Measurements from ENCODE around the gene CCM2.

Gene CCM2

GRCh38 chr7:45084901-45085618, 85.1 kb downstream of the CCM2 start:
- DNase-seq: no peak

- no peak for DNase-seq
Measured at GRCh38 chr7:45085619-45086200, 85.7 kb downstream of the CCM2 start.

DNA sequence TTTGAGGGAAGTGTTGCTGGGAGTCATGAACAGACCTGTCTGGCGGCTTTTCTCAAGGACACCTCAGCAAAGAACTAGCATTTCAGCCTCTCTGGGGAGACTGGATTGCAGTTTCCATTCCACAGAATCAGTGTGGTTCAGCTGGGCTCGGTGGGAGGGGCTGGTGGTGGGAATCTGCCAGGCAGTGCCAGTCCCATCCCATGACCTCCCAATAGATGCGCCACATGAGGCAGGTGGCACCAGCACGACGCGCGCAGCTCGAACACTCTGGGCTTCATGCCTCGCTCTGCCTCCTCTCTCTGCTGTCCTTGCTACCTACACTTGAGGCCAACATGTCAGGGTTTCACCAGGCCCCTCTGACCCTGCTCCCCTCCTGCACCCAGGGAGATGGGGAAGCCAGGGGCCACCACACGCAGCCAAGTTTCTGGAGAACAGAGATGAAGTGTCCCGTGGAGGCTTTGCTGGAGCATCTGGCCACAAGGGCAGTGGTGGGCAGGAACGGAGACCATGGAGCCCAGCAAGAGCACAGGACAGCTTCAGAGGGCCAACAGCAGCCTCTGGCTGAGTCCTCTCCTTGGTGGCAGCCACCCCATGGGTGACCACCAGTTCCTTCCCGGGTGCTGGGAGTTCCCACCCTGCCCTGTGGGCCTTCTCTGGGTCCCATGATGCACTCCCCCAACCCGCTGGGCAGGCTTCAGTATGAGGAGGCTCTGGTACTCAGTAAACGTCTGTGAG, 86.5 kb downstream of the CCM2 start:
- DNase-seq: no peak

DNA sequence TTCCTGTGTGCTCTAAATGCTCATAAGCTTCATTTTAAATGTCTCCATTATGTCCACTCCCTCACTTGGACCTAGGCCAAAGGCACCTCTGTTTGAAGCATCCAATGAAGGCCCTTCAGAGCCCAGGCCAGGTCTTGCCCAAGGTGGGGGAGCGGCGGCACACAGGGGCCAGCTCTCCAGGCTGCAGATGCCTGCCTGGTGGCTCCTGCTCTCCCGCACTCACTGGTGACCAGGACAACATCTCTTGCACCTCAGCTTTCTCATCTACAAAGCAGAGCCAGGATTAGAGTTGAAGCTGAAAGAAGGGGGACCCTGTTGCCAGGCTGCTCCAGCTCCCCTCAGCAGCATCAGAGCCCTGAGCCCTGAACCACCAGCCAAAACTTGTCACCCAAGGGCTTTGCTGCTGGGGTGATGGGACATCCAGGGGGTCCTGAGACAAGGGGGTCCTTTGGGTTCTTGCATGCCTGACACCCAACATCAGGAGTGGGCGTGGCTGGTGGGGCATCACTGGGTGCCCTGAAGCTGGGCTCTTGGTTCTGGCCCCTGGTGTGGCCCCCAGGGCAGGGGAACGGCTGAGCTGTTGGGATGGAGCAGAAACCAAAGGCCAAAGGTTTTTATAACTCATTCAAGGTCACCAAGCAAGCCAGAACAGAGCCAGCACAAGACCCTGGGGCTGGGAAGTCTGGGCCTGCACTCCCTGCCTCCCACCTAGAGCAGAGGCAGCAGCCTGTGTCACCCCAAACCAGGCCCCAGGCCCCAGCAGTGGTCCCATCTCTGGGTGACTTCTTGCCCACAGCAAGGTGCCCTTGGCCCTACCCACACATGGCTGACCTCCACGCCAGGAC, 87.5 kb downstream of the CCM2 start:
- no peak for DNase-seq

DNA sequence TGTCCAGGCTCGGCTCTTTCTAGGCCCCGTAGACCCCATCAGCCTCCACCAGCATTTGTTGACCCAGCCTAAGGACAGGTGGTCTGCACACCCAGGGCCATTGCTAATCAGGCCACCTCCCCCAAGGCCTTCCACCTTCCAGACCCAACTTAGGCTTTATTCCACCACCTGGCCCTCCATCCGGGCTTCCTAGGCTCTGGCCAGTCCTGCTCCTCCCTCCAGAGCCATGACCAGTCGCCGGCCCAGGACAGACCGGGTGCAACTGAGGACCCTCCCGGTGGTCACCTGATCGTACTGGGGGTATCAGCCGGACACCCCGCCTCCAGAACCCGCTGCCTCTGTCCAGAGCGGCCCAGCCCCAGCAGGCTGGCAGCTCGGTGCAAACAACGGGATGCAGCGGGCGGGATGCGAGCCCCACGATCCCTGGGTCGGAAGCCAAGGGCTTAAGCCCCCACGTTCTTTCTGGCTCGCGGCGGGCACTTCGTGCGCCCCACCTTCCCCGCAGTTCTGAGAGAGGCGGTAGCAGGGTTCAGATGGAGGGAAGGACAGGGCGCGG, 88.2 kb downstream of the CCM2 start:
- no peak for DNase-seq

DNA sequence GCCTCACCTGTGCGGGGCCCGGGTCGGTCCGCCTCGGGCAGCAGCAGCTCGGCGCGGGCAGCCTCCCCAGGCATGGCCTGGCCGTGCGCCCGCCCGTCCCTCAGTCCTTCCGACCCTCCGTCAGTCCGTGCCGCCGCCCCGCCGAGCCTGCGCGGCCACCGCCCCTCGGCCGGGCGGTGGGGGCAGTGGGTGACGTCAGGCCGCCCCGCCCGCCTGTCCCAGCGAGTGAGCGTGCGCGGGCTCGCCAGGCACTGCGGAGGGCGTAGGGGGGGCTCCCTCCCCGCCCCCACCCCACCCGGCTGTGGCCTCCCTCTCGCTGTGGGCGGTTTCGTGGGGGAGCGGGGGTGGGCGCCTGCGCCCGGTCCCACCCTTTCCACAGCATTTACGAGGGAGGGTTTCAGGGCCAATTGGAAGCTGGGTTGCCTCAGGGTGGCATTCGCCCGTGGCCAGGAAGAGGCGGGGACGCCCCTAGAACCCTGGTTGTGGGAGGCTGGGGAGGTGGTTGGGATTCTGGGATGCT, 88.9 kb downstream of the CCM2 start, which contains the start of gene NACAD:
Gene NACAD, minus strand, starts transcription at position 149 of the 520 bp plus-strand sequence. Its CDS starts 75 bp downstream, at position 74.
- DNase-seq: no peak

- DNase-seq: no peak
Measured at GRCh38 chr7:45089341-45089891, 89.4 kb downstream of the CCM2 start.

DNA sequence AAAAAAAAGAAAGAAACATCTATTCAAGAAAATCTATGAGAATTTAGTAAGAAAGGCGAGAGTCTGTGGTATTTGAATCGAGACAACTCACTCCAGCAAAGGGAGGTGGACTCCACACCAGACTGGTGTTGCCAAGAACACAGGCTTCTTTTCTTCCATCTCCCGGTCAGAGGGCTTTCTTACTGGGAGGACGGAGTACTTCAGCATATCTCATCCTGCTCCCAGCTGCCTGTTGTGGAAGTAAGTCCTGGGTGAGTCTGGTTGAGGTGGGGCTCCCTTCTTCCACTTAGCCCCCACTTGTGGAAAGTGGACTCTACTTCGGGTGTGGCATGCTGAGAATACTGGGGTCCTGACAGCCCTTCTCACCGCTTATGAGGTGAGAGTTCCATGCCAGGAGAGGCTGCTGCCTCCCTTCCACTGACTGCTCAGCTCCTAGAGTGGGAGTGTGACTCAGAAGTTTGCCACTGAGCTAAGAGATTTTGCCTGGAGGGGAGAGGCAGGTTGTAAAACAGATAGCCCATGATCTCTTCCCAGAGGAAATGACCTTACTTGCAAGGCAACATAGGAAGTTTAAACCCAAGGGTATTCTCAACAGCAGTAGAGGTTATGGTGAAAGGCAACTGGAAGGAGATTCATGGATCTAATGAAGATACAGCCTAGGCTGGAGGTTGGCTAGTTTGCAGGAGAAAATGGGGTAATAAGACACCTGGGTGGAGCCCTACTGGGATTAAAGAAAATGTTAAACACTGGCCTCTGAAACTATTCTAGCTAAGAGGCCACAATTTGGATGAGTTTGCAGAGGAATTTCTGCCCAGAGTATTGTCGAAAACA, 92.3 kb downstream of the CCM2 start:
- DNase-seq: no peak

DNA sequence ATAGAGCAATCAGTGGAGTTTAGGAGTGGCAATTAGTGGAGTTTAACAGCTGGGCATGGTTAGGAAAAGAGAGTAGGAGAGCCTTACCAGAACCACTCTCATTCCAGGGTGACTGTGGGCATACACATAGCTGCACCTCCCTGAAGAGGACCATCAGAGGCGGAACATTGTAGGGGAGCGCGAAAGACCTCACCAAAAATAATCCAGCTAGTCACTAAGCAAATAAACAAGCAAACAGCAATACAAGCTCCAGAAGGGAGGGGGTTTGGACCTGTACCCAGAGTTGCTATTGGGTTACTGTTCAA, 92.9 kb downstream of the CCM2 start:
- no peak for DNase-seq

DNA sequence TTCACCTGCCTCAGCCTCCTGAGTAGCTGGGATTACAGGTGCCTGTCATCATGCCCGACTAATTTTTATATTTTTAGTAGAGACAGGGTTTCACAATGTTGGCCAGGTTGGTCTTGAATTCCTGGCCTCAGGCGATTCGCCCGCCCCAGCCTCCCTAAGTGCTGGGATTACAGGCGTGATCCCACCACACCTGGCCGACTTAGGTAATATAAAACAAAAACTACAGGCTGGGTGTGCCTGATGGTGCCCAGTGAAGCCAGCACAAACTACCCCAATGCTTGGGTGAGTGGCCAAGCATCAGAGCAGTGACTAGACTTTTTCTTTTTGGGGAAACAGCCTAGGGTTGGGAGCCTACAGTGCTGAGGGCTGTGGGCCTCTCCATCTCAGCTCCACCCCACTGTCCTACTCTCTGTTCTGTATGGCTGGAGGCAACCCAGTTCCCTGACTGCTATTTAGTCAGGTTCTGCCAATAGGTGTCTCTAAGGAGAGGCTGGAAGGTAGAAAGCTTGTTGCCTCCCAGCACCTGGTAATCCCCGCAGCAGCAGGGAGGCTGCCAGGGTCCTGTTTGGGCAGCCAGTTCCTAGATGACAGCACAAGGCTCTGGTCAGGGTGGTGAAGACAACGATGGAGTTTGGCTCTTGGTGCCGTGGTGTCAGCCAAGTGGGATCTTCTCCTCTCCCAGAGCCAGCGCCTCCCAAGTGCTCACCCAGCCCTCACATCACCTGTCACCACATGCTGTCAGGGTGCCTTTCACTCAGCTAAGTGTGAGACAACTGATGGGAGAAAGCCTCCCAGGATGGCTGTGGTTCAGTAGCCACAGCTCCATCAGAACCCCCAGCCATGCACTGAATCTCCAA, 99.2 kb downstream of the CCM2 start:
- no peak for DNase-seq

- DNase-seq: no peak
Measured at GRCh38 chr7:45099891-45100760, 100.1 kb downstream of the CCM2 start.

DNA sequence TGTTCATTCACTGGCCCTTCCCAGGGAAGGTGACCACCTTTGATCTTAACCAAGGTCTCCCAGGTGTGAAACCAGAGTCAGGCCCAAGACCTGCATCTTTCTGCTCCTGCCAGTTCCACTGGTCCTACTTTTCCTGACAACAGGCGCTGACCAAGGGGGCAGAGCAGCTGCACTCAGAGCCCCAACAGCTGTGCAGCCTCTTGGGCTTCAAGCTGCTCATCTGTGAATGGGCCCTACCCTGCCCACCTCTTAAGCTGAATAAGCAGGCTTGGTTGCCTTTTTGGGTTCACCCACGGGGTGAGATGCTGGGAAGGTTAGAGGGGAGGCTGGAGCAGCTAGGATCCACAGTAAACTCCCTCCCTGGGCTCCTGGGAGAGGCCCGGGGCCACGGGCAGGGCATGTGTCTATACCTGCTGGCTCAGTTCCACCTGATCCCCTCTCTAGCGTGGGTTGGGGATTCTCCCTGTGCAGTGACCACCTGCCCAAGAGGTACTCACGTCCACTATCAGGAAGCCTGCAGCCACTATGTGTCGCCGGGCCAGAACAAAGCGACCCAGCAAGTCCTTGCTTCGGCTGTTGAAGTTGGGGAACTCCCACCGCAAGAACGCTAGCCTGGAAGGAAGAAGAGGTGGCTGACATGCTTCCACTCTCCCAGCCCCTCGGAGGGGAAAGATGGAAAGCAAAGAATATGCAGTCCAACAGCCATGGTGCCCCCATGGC, 100.9 kb downstream of the CCM2 start:
- no peak for DNase-seq

DNA sequence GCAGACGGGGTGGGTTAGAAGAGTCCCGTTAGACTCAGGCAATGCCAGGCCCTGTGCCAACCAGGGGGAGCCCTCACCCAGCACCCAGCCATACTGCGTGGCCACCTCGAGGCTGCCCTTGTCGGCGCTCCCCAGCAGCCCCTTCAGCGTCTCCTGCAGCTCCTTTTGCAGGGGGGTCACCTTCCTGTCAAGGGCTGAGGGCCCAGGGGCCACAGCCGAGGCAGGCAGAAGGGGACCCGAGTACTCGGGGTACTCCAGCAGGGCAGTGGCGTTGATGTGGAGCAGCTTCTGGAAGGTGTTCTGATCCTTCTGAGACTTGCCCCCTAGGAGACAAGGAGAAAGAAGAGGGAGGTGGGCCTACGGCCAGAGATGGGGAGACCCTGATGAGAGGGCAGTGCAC, 101.7 kb downstream of the CCM2 start:
- DNase-seq: no peak

DNA sequence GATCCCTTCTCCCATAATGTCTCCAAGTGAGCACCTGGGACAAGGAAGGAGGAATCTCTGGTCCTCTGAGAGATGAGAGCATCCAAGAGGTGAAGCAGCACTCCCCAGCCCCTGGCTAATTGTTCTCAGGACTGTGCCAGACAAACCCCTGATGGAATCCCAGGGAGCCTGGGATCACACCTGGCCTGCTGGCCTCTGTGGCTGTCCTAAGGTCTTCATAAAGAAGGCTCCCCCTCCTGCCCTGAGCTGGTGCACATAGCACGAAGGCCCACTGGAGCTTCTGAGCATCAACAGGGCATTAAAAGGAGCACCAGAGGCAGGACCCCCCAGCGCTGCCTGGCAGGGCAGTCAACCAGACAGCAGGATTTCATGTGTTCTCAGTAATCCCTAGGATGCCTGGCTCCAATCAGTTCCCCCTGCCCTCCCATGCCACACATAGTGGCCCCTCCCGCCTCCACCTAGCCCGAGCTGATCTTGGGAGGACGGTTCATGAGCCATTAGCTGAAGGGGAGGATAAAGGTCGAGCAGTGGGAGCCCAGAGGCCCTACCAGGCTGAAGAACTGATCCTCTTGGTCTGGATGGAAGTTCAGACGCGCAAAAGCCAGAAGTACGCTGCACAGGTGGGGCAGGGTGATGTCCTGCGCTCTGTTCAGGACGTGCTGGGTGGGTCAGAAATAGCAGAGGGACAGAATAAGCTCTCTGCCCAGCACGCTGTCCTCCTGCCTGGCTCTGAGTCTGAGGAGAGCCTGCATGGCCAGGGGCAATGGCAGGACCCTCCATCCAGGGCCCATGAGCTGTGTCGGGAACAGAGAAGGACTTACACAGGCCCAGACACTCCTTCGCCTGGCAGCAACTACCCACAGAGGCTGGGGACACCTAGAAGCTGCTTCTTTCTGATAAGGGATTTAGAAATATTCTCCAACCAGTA, 103.0 kb downstream of the CCM2 start:
- DNase-seq: no peak

- DNase-seq: no peak
Measured at GRCh38 chr7:45103958-45104843, 104.2 kb downstream of the CCM2 start.

GRCh38 chr7:45104844-45105587, 105.0 kb downstream of the CCM2 start:
- no peak for DNase-seq

All from bone marrow (tissue), 2 donors.